ENCODE results near the gene ZNF146.

ZNF146 gene

GRCh38 chr19:36246006-36246481 is 31.1 kb downstream of the ZNF146 start:
- no peak for TF ChIP-seq CTCF (IDR thresholded peaks at IDR 0.05)

- no peak for TF ChIP-seq CTCF (IDR thresholded peaks at IDR 0.05)
Measured at GRCh38 chr19:36252047-36252446, 37.1 kb downstream of the ZNF146 start.

- TF ChIP-seq CTCF (IDR thresholded peaks at IDR 0.05), result no peak
Measured at GRCh38 chr19:36254848-36255247, 39.9 kb downstream of the ZNF146 start.

GRCh38 chr19:36255316-36255715 is 40.4 kb downstream of the ZNF146 start:
- TF ChIP-seq CTCF (IDR thresholded peaks at IDR 0.05), result no peak

GRCh38 chr19:36256064-36256463 is 41.2 kb downstream of the ZNF146 start:
- TF ChIP-seq CTCF (IDR thresholded peaks at IDR 0.05), result no peak

GRCh38 chr19:36256853-36257519 is 42.1 kb downstream of the ZNF146 start:
- no peak for TF ChIP-seq CTCF (IDR thresholded peaks at IDR 0.05)

- TF ChIP-seq CTCF (IDR thresholded peaks at IDR 0.05), result no peak
Measured at GRCh38 chr19:36257520-36257876, 42.6 kb downstream of the ZNF146 start.

Measured in LNCAP (cell line).